H9 (cell line): Measurements from ENCODE around the gene TCF20. TPM values are rescaled to one million over a fixed set of nuclear protein-coding genes. Genes with fewer than 3 reads are reported as not detected.

Source experiments
- DNase-seq: peaks from one replicate; pipeline ENCODE4 v3.0.0-alpha.2; 2017
- H2AFZ ChIP-seq: one replicate; pipeline ENCODE4 v1.6.1; 2013; ENCODE audit warnings: mild to moderate bottlenecking, low read length, control low read depth, moderate library complexity
- H2AK5ac ChIP-seq: 2 replicates; pipeline ENCODE4 v1.6.1; 2013; ENCODE audit warnings: low read length, control low read depth, mixed read lengths; ENCODE audit not compliant: insufficient read length
- H2BK120ac ChIP-seq: one replicate; pipeline ENCODE4 v1.6.1; 2013; ENCODE audit warnings: low read depth, mild to moderate bottlenecking, low read length, control low read depth, inconsistent platforms; ENCODE audit not compliant: poor library complexity, severe bottlenecking
- H2BK12ac ChIP-seq: 2 replicates; pipeline ENCODE4 v1.6.1; 2013; ENCODE audit warnings: low read length, control low read depth, mixed read lengths, low read depth; ENCODE audit not compliant: insufficient read length
- H2BK15ac ChIP-seq: 2 replicates; pipeline ENCODE4 v1.6.1; 2013; ENCODE audit warnings: low read depth, low read length, control low read depth
- H2BK20ac ChIP-seq: one replicate; pipeline ENCODE4 v1.6.1; 2013; ENCODE audit warnings: low read depth, mild to moderate bottlenecking, low read length, control low read depth, inconsistent platforms; ENCODE audit not compliant: poor library complexity, severe bottlenecking
- H2BK5ac ChIP-seq: 2 replicates; pipeline ENCODE4 v1.6.1; 2013; ENCODE audit warnings: low read length, control low read depth, mixed read lengths; ENCODE audit not compliant: insufficient read length
- H3K14ac ChIP-seq: 2 replicates; pipeline ENCODE4 v1.6.1; 2013; ENCODE audit warnings: low read length, control low read depth; ENCODE audit not compliant: insufficient read depth
- H3K18ac ChIP-seq: 2 replicates; pipeline ENCODE4 v1.6.1; 2013; ENCODE audit warnings: low read depth, mild to moderate bottlenecking, mixed read lengths, low read length, control low read depth; ENCODE audit not compliant: insufficient read length
- H3K23ac ChIP-seq: 2 replicates; pipeline ENCODE4 v1.6.1; 2013; ENCODE audit warnings: low read length, control low read depth, mixed read lengths, low read depth; ENCODE audit not compliant: insufficient read length
- H3K23me2 ChIP-seq: 2 replicates; pipeline ENCODE4 v1.6.1; 2013; ENCODE audit warnings: low read depth, mild to moderate bottlenecking, mixed read lengths, low read length, control low read depth; ENCODE audit not compliant: insufficient read length, poor library complexity, severe bottlenecking
- H3K27ac ChIP-seq: 2 replicates; pipeline ENCODE4 v1.5.1; 2013; ENCODE audit warnings: low read length, control low read depth, mixed read lengths, low read depth; ENCODE audit not compliant: insufficient read length
- H3K27me3 ChIP-seq: 2 replicates; pipeline ENCODE4 v1.6.1; 2013; ENCODE audit warnings: low read length, control low read depth, inconsistent platforms; ENCODE audit not compliant: insufficient read depth
- H3K4ac ChIP-seq: 2 replicates; pipeline ENCODE4 v1.6.1; 2013; ENCODE audit warnings: low read depth, mild to moderate bottlenecking, control low read depth, inconsistent platforms, low read length, moderate library complexity
- H3K4me1 ChIP-seq: 2 replicates; pipeline ENCODE4 v1.6.1; 2013; ENCODE audit warnings: low read length, control low read depth, inconsistent platforms; ENCODE audit not compliant: insufficient read depth
- H3K4me2 ChIP-seq: 2 replicates; pipeline ENCODE4 v1.6.1; 2013; ENCODE audit warnings: low read length, control low read depth, mixed read lengths; ENCODE audit not compliant: insufficient read length, insufficient read depth
- H3K56ac ChIP-seq: 2 replicates; pipeline ENCODE4 v1.6.1; 2013; ENCODE audit warnings: low read depth, mild to moderate bottlenecking, mixed read lengths, low read length, control low read depth; ENCODE audit not compliant: insufficient read length
- H3K79me1 ChIP-seq: 2 replicates; pipeline ENCODE4 v1.6.1; 2013; ENCODE audit warnings: low read depth, mild to moderate bottlenecking, moderate library complexity, low read length, control low read depth, inconsistent platforms; ENCODE audit not compliant: insufficient read depth, poor library complexity, severe bottlenecking
- H3K79me2 ChIP-seq: 2 replicates; pipeline ENCODE4 v1.6.1; 2013; ENCODE audit warnings: low read length, control low read depth, inconsistent platforms; ENCODE audit not compliant: insufficient read depth
- H3K9ac ChIP-seq: 2 replicates; pipeline ENCODE4 v1.6.1; 2013; ENCODE audit warnings: low read length, control low read depth, mixed read lengths; ENCODE audit not compliant: insufficient read length; ENCODE audit errors: extremely low read depth
- H3K9me3 ChIP-seq: one replicate; pipeline ENCODE4 v1.6.1; 2013; ENCODE audit warnings: low read depth, low read length, inconsistent platforms; ENCODE audit not compliant: control insufficient read depth
- H3T11ph ChIP-seq: one replicate; pipeline ENCODE4 v1.6.1; 2013; ENCODE audit warnings: mild to moderate bottlenecking, low read length, control low read depth, inconsistent platforms
- H4K20me1 ChIP-seq: one replicate; pipeline ENCODE4 v1.6.1; 2013; ENCODE audit not compliant: control insufficient read depth, insufficient read length, insufficient read depth
- H4K5ac ChIP-seq: 2 replicates; pipeline ENCODE4 v1.6.1; 2013; ENCODE audit warnings: low read depth, mild to moderate bottlenecking, mixed read lengths, low read length, control low read depth; ENCODE audit not compliant: insufficient read length
- H4K8ac ChIP-seq: replicated peaks from 2 replicates; pipeline ENCODE4 v1.6.1; 2013; ENCODE audit warnings: low read length, control low read depth, mixed read lengths, low read depth; ENCODE audit not compliant: insufficient read length
- H4K91ac ChIP-seq: 2 replicates; pipeline ENCODE4 v1.6.1; 2013; ENCODE audit warnings: low read depth, mild to moderate bottlenecking, moderate library complexity, mixed read lengths, low read length, control low read depth; ENCODE audit not compliant: insufficient read length
- H3K27ac Mint-ChIP-seq, 3 experiments: 2 replicates in 2 of 3; 3 replicates in 1 of 3; pipeline ENCODE4 v1.8.0; 2020 to 2021; ENCODE audit warnings: mixed read lengths in 3 of 3, mild to moderate bottlenecking in 1 of 3, moderate library complexity in 1 of 3
- H3K27me3 Mint-ChIP-seq: 2 replicates; pipeline ENCODE4 v1.8.0; 2021; ENCODE audit warnings: low read depth, mild to moderate bottlenecking, moderate library complexity, mixed read lengths
- H3K36me3 Mint-ChIP-seq, 3 experiments: 2 replicates in 2 of 3; 3 replicates in 1 of 3; pipeline ENCODE4 v1.8.0; 2020 to 2021; ENCODE audit warnings: low read depth in 3 of 3, mixed read lengths in 3 of 3; ENCODE audit not compliant: insufficient read depth in 1 of 3
- H3K4me1 Mint-ChIP-seq, 2 experiments: 2 replicates each; pipeline ENCODE4 v1.8.0; 2020; ENCODE audit warnings: mixed read lengths in 2 of 2
- H3K4me3 Mint-ChIP-seq, 2 experiments: 2 replicates in 1 of 2; 3 replicates in 1 of 2; pipeline ENCODE4 v1.8.0; 2020 to 2021; ENCODE audit warnings: mild to moderate bottlenecking in 2 of 2, mixed read lengths in 2 of 2, moderate library complexity in 1 of 2
- H3K9me3 Mint-ChIP-seq, 2 experiments: 2 replicates in 1 of 2; 3 replicates in 1 of 2; pipeline ENCODE4 v1.8.0; 2020; ENCODE audit warnings: mild to moderate bottlenecking in 2 of 2, mixed read lengths in 2 of 2, moderate library complexity in 1 of 2
- CTCF ChIP-seq: fragments of 200-600 bp; sonication (generic); conservative IDR thresholded peaks from 3 replicates; pipeline ENCODE4 v1.8.0; 2021; ENCODE audit warnings: antibody characterized with exemption, mild to moderate bottlenecking
- WGBS: extraction: QIAGEN DNeasy Blood & Tissue Kit; methylation state at CpG from one replicate; pipeline ENCODE4 v1.1.7; 2013; ENCODE audit warnings: missing lambda C conversion rate, low lambda C conversion rate, mixed read lengths; ENCODE audit not compliant: insufficient read length; ENCODE audit errors: extremely low coverage; 5-methylcytosine and 5-hydroxymethylcytosine counted together
- total RNA-seq: library from RNA; stranded (reverse); gene quantifications from 2 replicates; pipeline ENCODE4 v1.2.1, GENCODE V29; 2021

Gene TCF20
- total RNA-seq, 1 experiment from 2014 or later, result 75.6 TPM

GRCh38 chr22:42296381-42296853 is 26.0 kb upstream of the TCF20 start:
- H4K8ac ChIP-seq, result no peak overlapping the region
- H2BK12ac ChIP-seq, result no peak overlapping the region
- no peak overlapping the region for H3K27ac ChIP-seq
- H3K79me2 ChIP-seq, result no peaks in the 10 kb centered on the region
- no peak for DNase-seq
- H4K91ac ChIP-seq, result no peak overlapping the region
- no peaks in the 10 kb centered on the region for H3K79me1 ChIP-seq
- no peak overlapping the region for H2AK5ac ChIP-seq
- WGBS, result no CpG with 5 or more reads among the region's 19 CpGs
- no peak overlapping the region for H3K4me2 ChIP-seq
- no peak overlapping the region for H2BK120ac ChIP-seq
- H3K27me3 ChIP-seq, result no peaks in the 10 kb centered on the region
- H3K27ac Mint-ChIP-seq, result peak overlapping the region in 1 of 3 experiments; percentile 55; a peak in 1 of 7 replicates
- H3K18ac ChIP-seq, result no peak overlapping the region
- H3K27me3 Mint-ChIP-seq, result peaks cover 15% of the 10 kb centered on the region
- no peaks in the 10 kb centered on the region for H3K9me3 ChIP-seq
- H2BK5ac ChIP-seq, result no peak overlapping the region
- no peak overlapping the region for H4K5ac ChIP-seq
- TF ChIP-seq CTCF, result peak; percentile 63
- no peak overlapping the region for H2AFZ ChIP-seq
- H3K56ac ChIP-seq, result no peak overlapping the region
- no peak overlapping the region for H3K9ac ChIP-seq
- no peak overlapping the region for H3T11ph ChIP-seq
- peaks cover 64 to 80% of the 10 kb centered on the region in 2 experiments for H3K4me1 Mint-ChIP-seq
- no peaks in the 10 kb centered on the region for H3K36me3 Mint-ChIP-seq
- H3K4me1 ChIP-seq, result peaks cover 12% of the 10 kb centered on the region
- H3K4me3 Mint-ChIP-seq, result no peak overlapping the region
- H3K23ac ChIP-seq, result no peak overlapping the region
- no peak overlapping the region for H2BK20ac ChIP-seq
- H3K4ac ChIP-seq, result no peak overlapping the region
- no peaks in the 10 kb centered on the region for H4K20me1 ChIP-seq
- H3K14ac ChIP-seq, result no peak overlapping the region
- H2BK15ac ChIP-seq, result no peak overlapping the region
- no peaks in the 10 kb centered on the region for H3K9me3 Mint-ChIP-seq
- H3K23me2 ChIP-seq, result peaks cover 4% of the 10 kb centered on the region
